ENCODE results near the gene AOPEP.
A peak's percentile ranks its signal among the peaks of the same experiment; 100 is the strongest.

AOPEP gene

GRCh38 chr9:95036676-95037075 lies 310.2 kb downstream of the AOPEP start:
- DNase-seq (ENCODE audit: low spot score in 2 of 2) (no peak), ATAC-seq (no peak)
- H3K27ac Mint-ChIP-seq = no peak overlapping the region
- H3K4me1 Mint-ChIP-seq = no peaks in the 10 kb centered on the region
- H3K36me3 Mint-ChIP-seq = no peaks in the 10 kb centered on the region
- H3K9me3 Mint-ChIP-seq = no peaks in the 10 kb centered on the region
- H3K4me3 Mint-ChIP-seq = no peak overlapping the region

GRCh38 chr9:95037789-95038521 lies 311.5 kb downstream of the AOPEP start:
- Mint-ChIP-seq H3K36me3 (no peaks in the 10 kb centered on the region), H3K4me1 (no peaks in the 10 kb centered on the region), H3K27ac (no peak overlapping the region), H3K4me3 (no peak overlapping the region), H3K9me3 (no peaks in the 10 kb centered on the region)
- DNase-seq (ENCODE audit: low spot score in 2 of 2) (no peak), ATAC-seq (no peak)

DNA sequence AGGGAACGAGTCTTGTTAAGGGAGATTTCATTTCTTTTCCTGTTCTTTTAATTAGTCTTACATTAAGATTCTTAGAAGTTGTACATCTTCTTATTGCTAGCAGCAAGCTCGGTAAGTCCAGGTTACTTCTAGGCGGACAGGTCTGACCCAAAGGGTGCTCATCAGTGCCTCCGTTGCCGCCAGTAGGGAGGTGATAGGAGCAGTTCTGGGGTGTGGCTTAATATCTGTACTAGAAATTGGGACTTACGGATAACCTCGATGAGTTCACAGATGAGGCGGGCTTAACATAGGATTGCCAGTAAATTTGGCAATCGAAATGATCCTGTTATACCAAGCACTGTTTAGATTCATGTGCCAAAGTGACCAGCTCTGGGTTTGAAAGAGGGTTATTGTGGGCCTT lies 312.2 kb downstream of the AOPEP start:
- no peak overlapping the region for H3K4me3 Mint-ChIP-seq
- no peak for ATAC-seq
- no peak overlapping the region for H3K27ac Mint-ChIP-seq
- H3K9me3 Mint-ChIP-seq = no peaks in the 10 kb centered on the region
- DNase-seq (ENCODE audit: low spot score in 2 of 2) = no peak
- H3K4me1 Mint-ChIP-seq = no peaks in the 10 kb centered on the region
- no peaks in the 10 kb centered on the region for H3K36me3 Mint-ChIP-seq

- ATAC-seq (no peak), DNase-seq (ENCODE audit: low spot score in 2 of 2) (no peak)
- Mint-ChIP-seq H3K9me3 (no peaks in the 10 kb centered on the region), H3K27ac (no peak overlapping the region), H3K4me3 (no peak overlapping the region), H3K36me3 (no peaks in the 10 kb centered on the region), H3K4me1 (no peaks in the 10 kb centered on the region)
Measured at GRCh38 chr9:95040106-95040505, 313.6 kb downstream of the AOPEP start.

DNA sequence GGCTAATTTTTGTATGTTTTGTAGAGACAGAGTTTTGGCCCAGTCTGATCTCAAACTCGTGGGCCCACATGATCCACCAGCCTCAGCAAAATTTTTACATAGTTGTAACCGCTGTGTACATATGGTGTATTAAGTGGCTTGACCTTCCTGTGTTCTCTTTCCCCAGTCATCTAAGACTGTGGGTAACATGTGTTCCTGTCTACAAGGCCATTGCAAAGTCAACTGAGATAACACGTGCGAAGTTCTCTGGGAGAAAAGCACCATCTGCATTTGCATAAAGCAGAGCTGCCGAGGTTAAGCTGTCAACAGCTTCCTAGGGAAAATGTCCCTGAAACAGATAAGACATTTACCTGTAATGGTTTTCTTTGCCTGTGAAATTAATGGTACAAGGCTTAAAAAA lies 317.3 kb downstream of the AOPEP start:
- DNase-seq (ENCODE audit: low spot score in 2 of 2) (no peak), ATAC-seq (no peak)
- Mint-ChIP-seq H3K4me1 (peaks cover 4% of the 10 kb centered on the region), H3K27ac (no peak overlapping the region), H3K36me3 (no peaks in the 10 kb centered on the region), H3K9me3 (no peaks in the 10 kb centered on the region), H3K4me3 (no peak overlapping the region)

DNA sequence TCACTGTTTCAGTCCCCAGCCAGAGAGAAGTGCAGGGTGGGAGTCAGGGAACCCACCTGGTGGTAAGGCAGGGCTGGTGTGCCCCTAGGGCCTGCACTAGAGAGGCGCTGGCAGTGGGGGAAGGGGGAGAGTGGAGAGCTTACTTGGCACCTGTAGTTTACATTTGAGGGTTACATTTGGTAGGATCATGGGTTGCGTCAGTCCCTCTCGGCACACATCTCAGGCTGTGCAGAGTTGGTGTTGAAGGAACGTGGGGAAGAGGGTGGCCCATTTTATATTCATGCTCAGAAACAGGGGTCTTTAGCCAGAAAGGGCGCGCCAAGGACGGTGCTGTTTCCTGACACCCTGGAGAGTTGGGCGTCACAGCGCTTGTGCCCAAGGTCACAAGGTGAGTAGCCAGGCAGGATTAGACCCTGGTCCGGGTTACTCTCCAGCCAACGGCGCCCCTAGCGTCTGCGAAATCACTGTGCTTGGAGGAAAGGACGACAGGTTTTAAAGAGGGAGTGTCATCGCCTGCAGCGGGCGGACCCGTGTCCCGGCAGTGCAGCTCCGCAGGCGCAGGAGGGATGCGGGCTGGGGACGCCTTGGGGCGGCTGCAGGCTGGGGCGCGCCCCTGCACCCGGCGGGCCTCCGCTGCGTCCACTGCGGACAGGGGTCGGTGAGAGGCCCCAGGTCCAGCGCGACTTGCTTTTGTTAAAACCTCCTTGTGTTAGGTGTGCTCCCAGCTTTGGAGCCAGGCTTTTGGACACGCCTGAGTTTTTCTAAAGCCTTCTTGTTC lies 318.4 kb downstream of the AOPEP start:
- H3K4me1 Mint-ChIP-seq = peaks cover 7% of the 10 kb centered on the region
- no peak overlapping the region for H3K4me3 Mint-ChIP-seq
- no peaks in the 10 kb centered on the region for H3K9me3 Mint-ChIP-seq
- H3K36me3 Mint-ChIP-seq = no peaks in the 10 kb centered on the region
- H3K27ac Mint-ChIP-seq = no peak overlapping the region
- ATAC-seq = no peak
- DNase-seq (ENCODE audit: low spot score in 2 of 2) = no peak

GRCh38 chr9:95045751-95046150 lies 319.3 kb downstream of the AOPEP start:
- no peak for ATAC-seq
- Mint-ChIP-seq H3K36me3 (no peaks in the 10 kb centered on the region), H3K4me1 (peaks cover 7% of the 10 kb centered on the region), H3K27ac (no peak overlapping the region), H3K9me3 (no peaks in the 10 kb centered on the region), H3K4me3 (no peak overlapping the region)
- no peak for DNase-seq (ENCODE audit: low spot score in 2 of 2)

- H3K4me3 Mint-ChIP-seq = no peak overlapping the region
- H3K9me3 Mint-ChIP-seq = no peaks in the 10 kb centered on the region
- no peaks in the 10 kb centered on the region for H3K36me3 Mint-ChIP-seq
- no peak overlapping the region for H3K27ac Mint-ChIP-seq
- ATAC-seq (no peak), DNase-seq (ENCODE audit: low spot score in 2 of 2) (no peak)
- H3K4me1 Mint-ChIP-seq = peaks cover 7% of the 10 kb centered on the region
Measured at GRCh38 chr9:95047452-95048224, 321.1 kb downstream of the AOPEP start.

DNA sequence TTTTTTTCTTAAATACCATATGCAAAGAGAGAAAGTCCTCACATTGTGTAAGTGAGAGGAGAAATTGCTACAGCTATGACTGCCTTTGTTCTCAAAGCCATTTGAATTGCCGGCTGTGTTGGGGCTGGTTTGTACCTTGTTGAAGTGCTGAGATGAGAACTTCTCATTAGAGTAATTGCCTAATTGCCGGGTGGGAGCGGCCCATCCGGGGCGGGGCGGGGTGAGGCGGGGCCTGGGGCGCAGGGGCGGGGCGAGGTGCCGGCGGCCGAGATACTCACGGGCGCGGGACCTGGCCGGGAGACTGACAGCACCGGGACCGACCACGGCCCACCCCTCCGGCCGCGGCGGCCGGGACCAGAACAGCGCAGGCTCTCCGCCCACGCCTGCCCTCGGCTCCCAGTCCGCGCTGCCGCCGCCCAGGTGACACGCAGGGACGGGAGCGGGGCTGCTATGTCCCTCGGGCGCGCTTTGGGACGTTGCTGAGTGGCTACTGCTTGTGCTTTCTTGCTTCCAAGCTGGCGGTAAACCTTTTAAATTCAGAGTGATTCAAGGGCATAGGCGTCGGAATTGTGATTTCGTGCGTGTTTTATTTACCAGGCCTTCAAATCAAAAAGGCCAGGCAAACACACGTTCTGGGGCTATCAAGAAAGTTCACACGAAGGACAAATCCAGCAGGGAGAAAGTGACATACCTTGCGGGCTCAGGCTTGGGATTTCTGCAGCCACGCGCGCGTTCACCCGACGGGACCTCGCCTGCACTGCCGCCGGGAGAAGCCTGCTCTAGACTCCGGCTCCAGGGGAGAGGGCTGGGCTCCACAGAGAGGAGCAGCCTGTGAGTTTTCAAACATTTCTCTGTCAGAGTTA lies 322.0 kb downstream of the AOPEP start:
- peak; percentile 87 for ATAC-seq
- Mint-ChIP-seq H3K4me1 (peaks cover 7% of the 10 kb centered on the region), H3K9me3 (no peaks in the 10 kb centered on the region), H3K4me3 (peak overlapping the region; percentile 68), H3K27ac (no peak overlapping the region), H3K36me3 (no peaks in the 10 kb centered on the region)
- peak; percentile 25 to 57 for DNase-seq (ENCODE audit: low spot score in 2 of 2)

DNA sequence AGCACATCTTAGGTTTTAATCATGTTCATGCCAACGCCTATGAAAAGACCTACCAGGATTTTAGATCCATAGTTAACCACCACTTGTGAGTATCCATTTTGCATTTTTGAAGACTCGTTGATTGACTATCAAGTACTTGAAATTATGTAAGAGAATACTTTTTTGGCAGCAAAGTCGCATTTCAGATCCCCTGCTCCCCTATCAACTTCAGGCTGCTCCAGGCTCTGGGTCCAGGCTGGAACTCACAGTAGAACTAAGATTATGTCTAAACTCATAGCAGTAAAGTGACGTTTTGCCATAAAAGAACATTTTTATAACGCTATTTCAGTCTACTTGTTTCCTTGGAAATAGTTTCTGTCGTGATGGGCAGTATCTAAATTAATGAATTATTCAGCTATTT lies 323.3 kb downstream of the AOPEP start:
- Mint-ChIP-seq H3K27ac (no peak overlapping the region), H3K36me3 (peaks cover 6% of the 10 kb centered on the region), H3K9me3 (no peaks in the 10 kb centered on the region), H3K4me3 (no peak overlapping the region), H3K4me1 (peaks cover 7% of the 10 kb centered on the region)
- DNase-seq (ENCODE audit: low spot score in 2 of 2) (no peak), ATAC-seq (no peak)

DNA sequence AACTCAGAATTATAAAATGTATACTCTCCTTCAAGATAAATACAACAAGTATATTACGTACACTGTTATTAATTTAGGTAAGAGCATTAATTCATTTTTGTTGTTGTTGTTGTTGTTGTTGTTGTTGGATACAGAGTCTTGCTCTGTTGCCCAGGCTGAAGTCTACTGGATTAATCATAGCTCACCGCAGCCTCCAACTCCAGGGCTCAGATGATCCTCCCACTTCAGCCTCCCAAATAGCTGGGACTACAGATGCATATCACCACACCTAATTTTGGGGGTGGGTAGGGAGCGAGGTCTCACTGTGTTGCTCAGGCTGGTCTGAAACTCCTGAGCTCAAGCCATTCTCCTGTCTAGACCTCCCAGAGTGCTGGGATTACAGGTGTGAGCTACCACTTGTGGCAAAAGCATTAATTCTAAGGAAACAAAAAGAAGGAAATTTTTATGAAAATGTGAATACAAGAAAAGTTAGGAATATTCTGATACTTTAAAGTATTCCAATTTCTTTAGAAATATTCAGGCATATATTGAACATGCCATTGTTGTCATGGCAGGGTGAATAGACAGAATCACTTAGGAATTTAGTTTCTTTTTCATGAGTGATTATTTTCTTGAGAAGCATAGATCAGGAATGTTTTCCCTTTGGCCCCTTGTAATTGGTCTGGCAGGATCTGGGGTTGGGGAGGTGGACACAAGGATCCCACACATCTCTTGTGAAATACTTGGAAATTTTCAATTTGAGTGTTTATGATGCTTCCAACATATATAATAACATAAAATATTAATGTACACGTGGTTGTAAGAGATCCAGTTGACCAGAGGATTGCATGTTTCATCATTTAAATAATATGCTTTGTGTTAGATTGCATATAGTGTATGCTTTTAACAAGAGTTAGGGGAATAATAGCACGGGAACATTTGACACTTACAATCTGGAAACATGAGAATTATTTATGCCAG lies 327.4 kb downstream of the AOPEP start:
- no peak for ATAC-seq

GRCh38 chr9:95055334-95055850 lies 328.9 kb downstream of the AOPEP start:
- Mint-ChIP-seq H3K27ac (no peak overlapping the region), H3K9me3 (no peaks in the 10 kb centered on the region), H3K4me3 (no peak overlapping the region), H3K4me1 (no peaks in the 10 kb centered on the region), H3K36me3 (peaks cover 6% of the 10 kb centered on the region)
- ATAC-seq (no peak), DNase-seq (ENCODE audit: low spot score in 2 of 2) (no peak)

More for the DNA sequence above, 327.4 kb downstream of the AOPEP start:
- DNase-seq (ENCODE audit: low spot score in 2 of 2) = no peak
- H3K36me3 Mint-ChIP-seq = peaks cover 6% of the 10 kb centered on the region
- H3K4me1 Mint-ChIP-seq = peaks cover 2% of the 10 kb centered on the region
- no peaks in the 10 kb centered on the region for H3K9me3 Mint-ChIP-seq
- no peak overlapping the region for H3K4me3 Mint-ChIP-seq
- H3K27ac Mint-ChIP-seq = no peak overlapping the region

- H3K36me3 Mint-ChIP-seq = peaks cover 6% of the 10 kb centered on the region
- no peak overlapping the region for H3K27ac Mint-ChIP-seq
- ATAC-seq = no peak
- no peaks in the 10 kb centered on the region for H3K4me1 Mint-ChIP-seq
- H3K4me3 Mint-ChIP-seq = no peak overlapping the region
- no peaks in the 10 kb centered on the region for H3K9me3 Mint-ChIP-seq
- no peak for DNase-seq (ENCODE audit: low spot score in 2 of 2)
Measured at GRCh38 chr9:95055851-95056551, 329.5 kb downstream of the AOPEP start.
